Inferior parietal cortex (tissue), 1 donor: Measurements from ENCODE around the gene DLG3.
"Not testable (repeated sequence)": the region's sequence is repeated elsewhere in the genome, so short reads cannot be mapped to it uniquely, and the experiment has no call there.

Source experiments
- DNase-seq: peaks from one replicate; pipeline ENCODE4 v3.0.0-alpha.2; 2016; ENCODE audit errors: extremely low spot score

Gene DLG3

DNA sequence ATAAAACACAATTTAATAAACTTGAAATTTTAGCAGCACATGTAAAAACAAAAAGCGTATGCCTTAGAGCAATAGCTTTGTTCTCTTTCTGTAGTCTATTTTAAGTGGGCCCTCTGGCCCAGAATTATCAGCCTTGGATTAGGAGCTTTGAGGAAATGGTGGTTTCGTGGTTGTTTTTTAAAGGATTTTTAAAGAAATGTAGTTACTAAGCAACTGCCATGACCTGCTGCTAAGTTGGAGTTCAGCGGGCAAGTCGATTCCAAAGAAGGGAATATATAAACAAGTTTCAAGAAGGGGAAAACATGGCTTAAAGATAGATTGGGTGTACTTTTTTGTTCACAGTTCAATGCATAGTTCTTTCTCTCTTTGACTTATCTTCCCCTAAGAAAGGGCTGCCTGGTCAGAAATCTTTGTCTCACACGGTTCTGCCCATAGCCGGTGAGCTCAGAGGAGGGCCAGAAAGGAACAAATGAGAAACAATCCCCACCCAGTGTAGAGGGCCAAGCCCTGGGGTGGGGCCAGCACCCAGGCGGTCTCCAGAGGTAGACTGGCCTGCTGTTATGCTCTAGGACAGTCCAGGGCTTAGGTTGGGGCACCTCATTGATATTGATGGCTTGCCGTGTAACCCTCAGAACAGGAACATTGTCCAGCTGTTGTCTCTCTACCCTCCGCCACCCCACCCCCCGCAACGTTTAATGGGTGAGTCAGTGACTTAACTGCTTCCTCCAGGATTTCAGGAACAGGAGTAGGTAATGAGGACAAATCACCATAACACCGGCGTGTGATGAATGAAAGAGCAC, 32.5 kb downstream of the DLG3 start:
- no peak for DNase-seq

DNA sequence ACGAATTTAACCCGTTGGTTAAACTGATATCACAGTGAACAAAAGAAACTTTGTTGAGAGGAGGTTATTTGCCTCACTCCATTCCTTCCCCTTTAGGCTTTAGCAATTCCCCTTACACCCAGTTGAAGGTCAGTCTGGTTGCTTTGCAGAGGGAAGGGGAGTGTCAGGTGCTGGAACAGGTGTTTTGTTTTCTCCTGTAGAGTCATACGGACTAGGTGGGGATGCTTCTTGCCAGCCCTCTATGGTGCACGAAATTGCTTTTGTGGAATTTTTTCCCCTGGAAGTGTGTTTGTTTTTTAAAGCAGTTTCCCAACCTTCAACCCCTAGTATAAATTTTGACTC, 33.1 kb downstream of the DLG3 start:
- DNase-seq, result no peak

DNA sequence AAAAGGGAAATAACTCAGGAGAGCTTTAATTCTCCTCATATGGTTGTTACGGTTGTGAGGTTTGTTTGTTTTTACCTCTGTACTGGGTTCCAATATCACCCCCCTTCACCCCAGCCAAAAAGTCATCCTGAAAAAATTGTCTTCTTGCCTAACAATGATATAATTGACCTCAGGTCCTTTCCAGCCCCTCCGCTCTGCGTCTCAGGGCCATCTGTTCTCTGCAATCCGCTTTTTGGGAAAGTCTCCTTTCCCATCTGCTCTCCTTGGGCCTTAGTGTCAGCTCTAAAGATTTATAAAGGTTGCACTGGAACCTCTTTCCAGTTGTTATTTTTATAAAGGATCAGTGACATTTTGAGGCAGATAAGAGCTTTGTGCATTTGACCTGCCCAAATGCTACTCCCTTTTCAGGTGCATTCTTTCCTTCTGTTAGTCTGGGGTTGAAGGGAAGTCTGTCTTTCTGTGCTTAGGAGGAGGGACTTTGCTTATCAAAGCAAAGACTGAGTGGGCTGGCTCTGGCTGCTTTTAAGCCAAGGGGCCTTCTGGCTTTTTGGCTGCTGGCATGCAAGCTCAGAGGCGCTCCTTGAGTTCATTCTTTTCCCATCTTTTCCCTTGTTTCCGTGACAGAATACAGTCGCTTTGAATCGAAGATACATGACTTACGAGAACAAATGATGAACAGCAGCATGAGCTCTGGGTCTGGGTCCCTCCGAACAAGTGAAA, 34.1 kb downstream of the DLG3 start:
- DNase-seq, result no peak

DNA sequence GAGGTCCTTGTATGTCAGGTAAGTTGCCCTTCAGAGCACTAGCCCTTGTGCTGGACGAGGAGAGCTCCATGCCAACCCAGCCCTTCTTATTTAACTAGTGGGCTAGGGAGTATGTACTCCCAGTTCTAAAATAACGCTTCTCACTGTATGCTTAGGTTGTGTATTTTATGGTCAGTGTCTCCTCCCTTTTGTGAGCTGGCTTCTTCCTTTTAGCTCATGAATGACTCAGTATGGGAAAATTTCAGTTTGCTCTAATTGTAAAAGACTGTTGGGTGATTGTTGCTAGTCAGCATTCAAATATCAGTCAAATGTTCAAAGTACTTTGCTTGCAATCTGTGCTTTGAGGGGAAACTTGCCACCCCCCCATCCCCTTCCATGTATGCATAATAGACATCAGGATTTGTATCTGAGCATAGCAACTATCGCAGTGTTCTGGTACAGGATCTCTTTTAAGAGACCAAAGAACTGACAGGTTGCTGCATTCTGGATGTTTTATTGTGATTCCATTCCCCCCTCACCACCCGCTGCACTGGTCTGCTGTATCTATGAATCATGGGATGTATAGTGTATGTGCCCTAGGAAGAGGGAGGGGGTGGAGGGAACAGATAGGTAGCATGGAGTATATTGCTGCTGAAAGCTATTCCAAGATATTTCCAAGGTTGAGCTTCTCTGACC, 34.7 kb downstream of the DLG3 start:
- no peak for DNase-seq

DNA sequence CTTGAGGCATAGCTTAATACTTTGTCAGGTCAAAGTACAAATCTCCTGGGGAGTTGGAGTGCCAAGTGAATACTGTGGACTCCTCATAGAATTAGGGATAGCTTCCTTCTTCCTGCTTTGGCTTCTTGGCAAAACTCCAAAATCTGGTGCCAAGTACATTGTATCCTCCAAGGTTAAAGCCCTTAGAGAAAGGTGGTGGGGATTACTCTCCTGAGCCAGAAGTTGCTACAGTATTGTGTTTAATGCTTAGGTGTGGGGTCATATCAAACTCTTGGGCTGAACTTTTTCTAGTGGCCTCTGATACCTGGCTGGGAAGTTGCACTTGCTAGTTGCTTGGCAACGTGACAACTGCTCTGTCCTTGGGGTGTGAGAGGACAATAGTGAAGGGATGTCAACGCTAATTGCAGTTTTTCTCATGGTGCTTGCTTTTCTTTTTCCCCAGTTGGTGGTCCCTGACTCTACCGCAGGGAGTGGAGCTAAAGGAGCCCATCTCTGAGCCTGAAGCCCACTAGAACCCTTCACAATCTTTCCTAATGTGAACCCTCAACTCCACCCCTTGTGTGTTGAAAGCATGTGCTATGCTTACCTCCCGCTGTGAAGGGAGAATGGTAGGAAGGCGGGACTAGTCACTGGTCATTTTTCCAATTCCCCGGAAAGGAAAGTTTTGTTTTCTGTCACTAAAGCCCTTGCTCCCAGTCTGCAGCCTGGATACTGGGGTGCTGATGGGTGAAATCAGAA, 35.5 kb downstream of the DLG3 start:
- DNase-seq, result no peak

DNA sequence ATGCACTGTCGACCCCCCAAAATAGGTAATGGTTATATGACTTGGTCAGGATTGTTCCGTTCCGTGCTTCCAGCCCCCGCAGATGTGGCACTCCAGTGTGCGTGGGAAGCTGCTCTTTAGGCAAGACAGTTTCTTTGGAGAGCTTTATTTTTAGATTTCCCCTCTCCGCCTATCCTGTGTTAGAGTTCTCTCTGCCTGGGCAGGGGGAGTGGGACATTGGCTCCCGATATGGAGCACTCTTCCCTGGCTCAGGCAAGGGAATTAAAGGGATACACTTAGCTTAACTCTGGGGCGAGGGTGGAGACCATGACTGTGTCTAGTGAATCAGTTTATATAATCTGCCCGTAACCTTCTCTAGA, 36.0 kb downstream of the DLG3 start:
- DNase-seq, result no peak

DNA sequence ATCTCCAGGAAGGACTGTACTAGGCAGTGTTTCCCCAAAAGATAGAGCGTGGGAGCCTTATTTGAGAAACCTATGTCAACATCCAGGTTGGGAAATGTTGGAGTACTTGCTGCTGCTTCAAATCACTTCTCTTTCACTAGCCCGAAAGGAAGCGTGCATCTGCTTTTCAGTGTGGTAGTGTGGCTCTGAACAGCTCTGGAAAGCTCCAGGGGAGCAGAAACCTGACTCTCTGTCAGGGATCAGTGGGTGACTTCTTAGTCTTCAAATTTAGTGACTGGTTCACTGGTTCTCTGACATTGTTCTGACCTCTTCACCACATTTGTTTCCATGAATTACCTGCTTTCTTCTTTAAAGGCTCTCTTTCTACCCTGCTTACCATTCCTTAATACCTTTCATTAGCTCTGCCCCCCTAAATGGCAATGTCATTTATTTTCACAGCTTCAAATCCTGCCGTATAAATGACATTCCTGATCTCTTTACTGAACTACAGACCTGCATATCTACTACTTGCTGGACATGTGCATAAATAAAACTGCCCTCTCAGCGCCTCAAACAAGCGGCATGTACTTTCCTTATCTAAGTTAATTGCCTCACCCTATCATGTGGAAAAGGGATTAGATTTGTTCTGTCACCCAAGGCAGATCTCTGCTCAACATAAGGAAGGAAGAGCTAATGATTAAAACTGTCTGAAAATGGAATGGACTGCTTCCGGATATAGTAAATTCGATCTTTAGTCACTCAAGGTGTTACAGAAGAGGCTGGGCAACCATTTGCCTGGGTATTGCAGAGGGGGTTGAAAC, 37.0 kb downstream of the DLG3 start:
- DNase-seq, result no peak

DNA sequence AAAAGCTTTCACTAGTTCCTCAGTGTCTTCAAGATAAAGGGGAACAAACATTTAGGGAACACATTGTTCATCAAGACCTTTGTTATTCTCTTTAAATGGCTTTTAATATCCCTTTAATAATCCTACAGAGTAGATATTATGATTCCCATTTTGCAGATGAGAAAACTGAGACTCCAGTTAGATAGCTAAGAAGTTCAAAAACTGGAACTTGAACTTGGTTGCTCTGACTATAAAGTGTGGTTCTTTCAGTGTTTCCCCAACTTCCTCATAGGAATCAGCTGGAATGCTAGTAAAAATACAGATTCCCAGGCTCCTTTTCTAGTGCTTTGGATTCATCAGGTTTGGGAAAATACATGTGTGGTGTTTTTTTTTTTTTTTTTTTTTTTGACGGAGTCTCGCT, 37.7 kb downstream of the DLG3 start:
- DNase-seq, result no peak

DNA sequence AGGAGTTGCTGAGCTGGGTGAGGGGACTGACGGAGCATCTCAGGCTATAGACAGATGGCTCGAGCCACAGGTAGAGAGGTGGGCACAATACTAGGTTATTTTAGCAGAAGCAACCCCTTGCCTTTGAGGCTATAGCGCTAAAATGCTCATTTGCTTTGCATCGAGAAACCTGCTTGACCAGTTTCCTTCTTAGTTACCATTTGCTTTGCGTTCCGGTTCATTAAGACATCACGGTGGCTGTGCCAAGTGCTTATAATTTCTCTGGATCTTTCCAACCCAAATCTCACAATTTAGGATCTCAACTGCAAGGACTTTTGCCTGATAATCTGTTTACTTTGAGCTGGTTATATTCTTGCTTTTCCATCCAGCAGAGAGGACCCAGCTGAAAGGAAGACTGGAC, 40.8 kb downstream of the DLG3 start:
- DNase-seq, result no peak

DNA sequence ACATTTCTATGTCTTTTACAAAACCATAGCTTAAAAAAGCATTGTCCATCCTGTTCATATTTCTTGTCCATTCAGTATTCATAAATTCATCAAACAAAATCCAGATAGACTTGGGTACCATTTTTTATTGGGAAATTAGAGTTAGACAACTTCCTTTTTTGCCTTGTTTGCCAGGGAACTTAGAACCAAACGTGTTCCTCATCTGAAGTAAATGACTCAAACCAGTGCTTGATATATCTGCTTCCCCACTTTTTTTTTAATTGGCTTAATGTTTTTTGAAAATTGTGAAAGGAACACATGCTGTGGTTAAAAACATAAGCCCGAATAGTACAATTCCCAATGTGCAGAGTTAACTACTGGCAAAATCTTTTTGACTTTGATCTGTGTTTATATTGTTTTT, 44.2 kb downstream of the DLG3 start:
- no peak for DNase-seq

DNA sequence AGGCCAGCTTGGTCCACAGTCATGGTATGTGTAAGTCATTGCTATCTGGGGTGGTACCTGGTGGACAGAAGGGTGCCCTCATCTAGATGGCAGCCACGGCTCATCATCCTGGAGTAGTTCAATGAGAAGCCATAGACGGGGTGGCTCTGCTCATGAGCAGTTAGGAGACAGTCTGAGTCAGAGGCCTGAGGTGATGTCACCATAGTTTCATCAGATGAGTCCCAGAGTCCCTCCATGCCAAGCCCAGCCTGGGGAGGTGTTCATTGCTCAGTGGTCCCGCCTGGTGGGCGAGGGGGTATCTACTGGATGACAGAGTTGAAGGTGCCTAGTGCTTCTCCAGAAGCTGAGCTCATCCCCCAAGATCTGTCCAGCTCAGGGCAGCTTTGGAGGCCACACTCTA, 49.8 kb downstream of the DLG3 start:
- DNase-seq, result no peak

DNA sequence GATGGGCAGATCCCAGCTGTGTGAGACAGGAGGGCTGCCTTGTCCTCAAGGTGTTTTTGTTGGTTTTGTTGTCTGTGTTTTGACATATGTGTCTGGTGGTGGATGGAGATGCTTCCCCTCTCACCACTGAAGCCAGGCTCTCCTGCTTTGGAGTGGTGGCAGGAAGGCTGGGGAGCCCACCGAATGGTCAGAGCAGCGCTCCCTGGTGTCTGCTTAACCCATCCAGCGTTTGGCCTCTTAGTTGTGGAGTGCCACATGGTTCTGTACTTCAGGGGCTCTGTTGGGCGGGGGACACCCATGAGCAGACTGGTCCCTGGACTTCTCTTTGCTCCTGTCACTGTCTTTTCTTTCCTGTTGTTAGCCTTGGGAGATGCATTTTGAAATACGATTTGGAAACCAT, 51.9 kb downstream of the DLG3 start:
- no peak for DNase-seq

DNA sequence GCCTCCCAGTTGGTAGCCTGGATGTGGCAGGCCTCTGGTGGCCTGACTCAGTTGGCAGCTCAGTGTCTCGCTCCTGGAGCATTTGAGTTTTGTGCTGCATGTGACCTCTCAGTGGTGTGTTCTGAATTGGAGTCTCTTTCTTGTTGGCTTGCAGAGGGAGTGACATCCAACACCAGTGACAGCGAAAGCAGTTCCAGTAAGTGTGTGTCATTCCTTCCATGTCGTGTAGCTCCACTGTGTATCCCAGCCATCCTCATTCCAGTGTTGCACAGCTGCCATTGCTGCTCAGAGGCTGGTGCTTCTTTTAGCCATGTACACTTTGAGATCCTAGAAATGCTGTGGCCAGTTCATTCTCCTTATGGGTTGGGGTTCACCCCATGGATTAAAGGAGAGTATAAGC, 52.4 kb downstream of the DLG3 start:
- DNase-seq, result no peak

DNA sequence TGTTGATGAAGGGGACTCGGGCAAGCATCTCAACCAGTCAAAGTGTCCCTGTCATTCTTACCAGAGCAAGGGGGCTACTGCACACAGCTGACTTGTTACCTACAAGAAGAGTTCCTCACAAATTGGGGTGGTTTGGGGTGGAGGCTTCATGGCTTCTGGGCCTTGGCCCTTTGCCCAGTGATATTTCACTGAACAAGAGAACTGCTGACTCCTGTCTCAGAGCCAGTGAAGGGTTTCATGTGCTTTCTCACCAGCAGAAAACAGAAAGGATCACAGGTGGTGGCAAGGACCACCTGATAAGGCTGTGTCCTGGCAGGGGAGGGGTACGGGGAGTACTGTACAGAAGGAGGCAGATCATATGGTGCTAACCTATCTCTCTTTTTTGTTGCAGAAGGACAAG, 53.5 kb downstream of the DLG3 start:
- DNase-seq, result no peak

DNA sequence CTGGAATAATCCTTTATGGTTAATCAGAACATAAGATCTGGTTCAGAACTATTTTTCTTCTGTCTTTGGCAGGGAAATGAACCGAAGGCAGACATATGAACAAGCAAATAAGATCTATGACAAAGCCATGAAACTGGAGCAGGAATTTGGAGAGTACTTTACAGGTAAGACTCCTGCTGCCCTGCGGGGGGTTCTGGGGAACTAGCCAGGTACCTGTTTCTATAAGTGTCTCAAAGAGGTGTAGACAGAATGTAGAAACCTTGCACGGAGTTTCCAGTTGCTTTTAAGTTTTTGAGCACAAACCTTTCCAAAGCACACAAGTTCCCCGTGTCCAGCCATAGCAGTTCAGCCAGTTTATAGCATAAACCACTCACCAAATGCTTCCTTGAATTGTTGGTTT, 56.2 kb downstream of the DLG3 start:
- DNase-seq, result no peak

DNA sequence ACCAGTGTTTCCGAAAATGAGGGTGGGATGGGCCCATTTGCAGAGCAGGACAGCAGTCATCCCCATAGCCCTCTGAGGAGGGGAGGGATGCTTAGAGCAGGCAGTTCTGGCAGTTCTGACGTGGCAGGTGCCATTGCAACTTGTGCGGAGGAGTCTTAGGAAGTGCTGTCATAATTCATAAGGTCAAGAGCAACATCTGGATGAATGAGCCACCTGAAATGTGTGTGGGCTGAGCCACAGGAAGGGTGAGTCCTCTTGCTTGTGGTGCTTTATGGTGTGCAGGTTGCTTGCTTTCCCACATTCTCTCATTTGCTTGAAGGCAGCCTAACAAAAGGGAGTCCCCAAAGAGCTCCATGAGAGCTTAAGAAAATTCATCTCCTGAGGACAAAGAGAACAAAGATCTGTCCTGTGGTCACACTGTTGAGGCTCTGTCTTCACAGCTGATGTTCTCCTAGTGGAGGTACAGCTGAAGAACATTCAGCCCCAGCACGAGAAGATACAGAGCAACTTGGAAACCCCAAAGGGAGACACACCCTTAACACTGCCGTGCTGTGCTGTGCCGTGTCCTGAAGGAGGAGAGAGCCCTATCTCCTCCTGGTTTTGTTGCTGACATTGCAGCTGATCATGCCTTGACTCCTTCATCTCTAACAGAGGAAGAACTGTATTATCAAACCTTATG, 60.3 kb downstream of the DLG3 start:
- DNase-seq, result no peak

DNA sequence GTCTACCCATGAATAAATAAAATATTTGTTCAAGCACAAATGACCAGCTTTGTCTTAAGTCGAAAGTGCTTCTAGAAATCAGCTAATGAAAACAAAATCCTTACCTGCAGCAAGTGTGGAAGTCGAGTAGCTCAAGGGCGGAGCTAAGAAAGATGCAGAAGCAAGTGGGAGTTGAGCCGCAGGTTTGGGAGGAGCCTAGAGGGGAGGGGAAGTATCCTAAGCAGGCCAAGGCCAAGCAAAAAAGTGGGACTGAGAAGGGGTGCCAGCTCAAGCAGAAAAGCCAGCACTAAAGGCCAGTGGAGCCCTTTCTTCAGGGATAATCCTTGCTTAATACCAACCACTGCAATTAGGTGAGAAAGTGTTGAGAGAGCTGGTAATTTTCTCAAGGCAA, 60.8 kb downstream of the DLG3 start:
- no peak for DNase-seq

DNA sequence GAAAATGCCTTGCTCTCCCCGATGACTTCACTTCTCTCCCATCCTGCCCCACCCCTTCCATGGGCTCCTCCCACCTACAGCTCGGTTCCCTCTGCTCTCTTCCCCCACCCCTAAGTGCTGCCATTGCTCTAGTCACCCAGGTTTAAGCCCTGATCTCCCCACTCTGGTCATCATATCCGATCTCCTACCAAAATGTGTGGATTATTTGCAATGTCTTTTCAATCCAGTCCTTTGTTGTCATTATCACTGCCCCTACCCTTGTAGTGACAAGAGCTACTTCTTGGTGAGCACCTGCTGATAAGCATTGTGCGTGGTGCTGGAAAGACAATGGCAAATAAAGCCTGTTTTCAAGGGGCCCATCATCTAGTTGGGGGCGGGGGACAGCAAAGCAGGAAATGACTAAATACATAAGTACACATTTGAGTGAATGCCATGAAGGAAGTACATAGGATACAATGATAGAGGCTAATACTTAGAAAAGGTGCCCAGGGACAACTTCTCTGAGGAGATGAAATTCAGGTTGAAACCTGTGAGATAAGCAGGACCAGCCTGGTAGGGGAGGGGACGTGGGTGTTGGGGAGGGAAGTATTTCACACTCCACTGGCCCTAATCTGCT, 63.8 kb downstream of the DLG3 start:
- no peak for DNase-seq

DNA sequence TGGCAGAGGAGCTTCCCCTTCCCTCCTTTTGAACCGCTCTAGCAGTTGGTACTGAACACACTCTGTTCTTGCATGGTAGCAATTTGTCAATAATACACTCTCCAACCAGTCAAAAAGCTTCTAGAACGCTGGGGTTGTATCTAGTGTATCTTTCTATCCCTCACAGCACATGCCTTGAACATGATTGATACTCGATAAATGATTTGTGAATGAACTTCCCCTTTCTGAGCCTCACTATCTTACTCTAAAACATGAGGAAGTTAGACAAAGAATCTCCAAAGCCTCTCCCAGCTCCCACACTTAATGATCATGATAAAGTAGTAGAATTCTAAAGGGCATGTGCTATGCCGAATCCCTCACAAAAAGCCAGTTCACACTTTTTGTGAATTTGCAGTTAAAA, 64.4 kb downstream of the DLG3 start:
- DNase-seq, result no peak

DNA sequence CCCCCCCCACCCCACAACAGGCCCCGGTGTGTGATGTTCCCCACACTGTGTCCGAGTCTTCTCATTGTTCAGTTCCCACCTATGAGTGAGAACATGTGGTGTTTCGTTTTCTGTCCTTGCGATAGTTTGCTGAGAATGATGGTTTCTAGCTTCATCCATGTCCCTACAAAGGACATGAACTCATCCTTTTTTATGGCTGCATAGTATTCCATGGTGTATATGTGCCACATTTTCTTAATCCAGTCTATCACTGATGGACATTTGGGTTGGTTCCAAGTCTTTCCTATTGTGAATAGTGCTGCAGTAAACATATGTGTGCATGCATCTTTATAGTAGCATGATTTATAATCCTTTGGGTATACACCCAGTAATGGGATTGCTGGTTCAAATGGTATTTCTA, 70.6 kb downstream of the DLG3 start:
- not testable (repeated sequence) for DNase-seq

DNA sequence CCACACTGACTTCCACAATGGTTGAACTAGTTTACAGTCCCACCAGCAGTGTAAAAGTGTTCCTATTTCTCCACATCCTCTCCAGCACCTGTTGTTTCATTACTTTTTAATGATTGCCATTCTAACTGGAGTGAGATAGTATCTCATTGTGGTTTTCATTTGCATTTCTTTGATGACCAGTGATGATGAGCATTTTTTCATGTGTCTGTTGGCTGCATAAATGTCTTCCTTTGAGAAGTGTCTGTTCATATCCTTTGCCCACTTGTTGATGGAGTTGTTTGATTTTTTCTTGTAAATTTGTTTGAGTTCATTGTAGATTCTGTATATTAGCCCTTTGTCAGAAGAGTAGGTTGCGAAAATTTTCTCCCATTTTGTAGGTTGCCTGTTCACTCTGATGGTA, 71.1 kb downstream of the DLG3 start:
- not testable (repeated sequence) for DNase-seq
